Measurements from ENCODE around the gene DGKB.

DNA sequence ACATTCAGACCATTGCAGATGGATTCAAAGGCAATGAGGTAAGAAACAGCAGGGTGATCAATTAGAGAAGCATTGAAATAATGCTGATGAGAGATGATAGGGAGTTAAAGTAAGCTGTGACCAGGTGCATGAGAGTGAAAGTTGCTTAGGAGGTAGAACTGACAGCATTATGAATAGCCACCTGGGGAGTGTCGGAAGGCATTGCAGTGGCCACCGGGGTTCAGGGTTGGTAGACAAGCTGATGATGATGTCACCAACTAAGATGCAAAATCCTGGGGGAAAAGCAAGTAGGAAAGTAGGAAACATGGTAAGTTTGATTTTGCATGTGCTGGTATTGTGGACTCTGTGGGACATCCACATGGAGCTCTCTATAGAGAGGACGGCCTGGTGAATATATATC, 701.2 kb downstream of the DGKB start:
- no peak for TF ChIP-seq FOXM1 (IDR thresholded peaks at IDR 0.05; ENCODE audit: borderline replicate concordance)
- TF ChIP-seq ARNT (IDR thresholded peaks at IDR 0.05), result no peak
- no peak for TF ChIP-seq ZNF384 (IDR thresholded peaks at IDR 0.05)
- no peak for TF ChIP-seq SP1 (IDR thresholded peaks at IDR 0.05)
- TF ChIP-seq NFRKB (IDR thresholded peaks at IDR 0.05), result no peak
- TF ChIP-seq FOXK2 (IDR thresholded peaks at IDR 0.05), result no peak
- no peak for TF ChIP-seq ELF4 (IDR thresholded peaks at IDR 0.05)
- no peak for TF ChIP-seq L3MBTL2 (conservative IDR thresholded peaks at IDR 0.05)
- no peak for TF ChIP-seq SUZ12 (IDR thresholded peaks at IDR 0.05)
- TF ChIP-seq, protein P1, sequence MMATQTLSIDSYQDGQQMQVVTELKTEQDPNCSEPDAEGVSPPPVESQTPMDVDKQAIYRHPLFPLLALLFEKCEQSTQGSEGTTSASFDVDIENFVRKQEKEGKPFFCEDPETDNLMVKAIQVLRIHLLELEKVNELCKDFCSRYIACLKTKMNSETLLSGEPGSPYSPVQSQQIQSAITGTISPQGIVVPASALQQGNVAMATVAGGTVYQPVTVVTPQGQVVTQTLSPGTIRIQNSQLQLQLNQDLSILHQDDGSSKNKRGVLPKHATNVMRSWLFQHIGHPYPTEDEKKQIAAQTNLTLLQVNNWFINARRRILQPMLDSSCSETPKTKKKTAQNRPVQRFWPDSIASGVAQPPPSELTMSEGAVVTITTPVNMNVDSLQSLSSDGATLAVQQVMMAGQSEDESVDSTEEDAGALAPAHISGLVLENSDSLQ (IDR thresholded peaks at IDR 0.05), result no peak

Data from HEK293T (cell line).